HG03439 (cell line): ENCODE results near the gene JMJD1C.
"Not testable (repeated sequence)": the region's sequence is repeated elsewhere in the genome, so short reads cannot be mapped to it uniquely, and the experiment has no call there.

Experiments
- ATAC-seq: cut with Tn5 transposase; IDR thresholded peaks from one replicate; pipeline ENCODE4 v1.9.1; 2021; ENCODE audit warnings: mild to moderate bottlenecking, moderate library complexity; ENCODE audit not compliant: unreplicated experiment

JMJD1C gene

GRCh38 chr10:63262430-63263073 is 203.2 kb downstream of the JMJD1C start:
- ATAC-seq = no peak

GRCh38 chr10:63261496-63261895 is 204.3 kb downstream of the JMJD1C start:
- no peak for ATAC-seq

- ATAC-seq = no peak
These were observed 204.9 kb downstream of the JMJD1C start for GRCh38 chr10:63260860-63261251.

- no peak for ATAC-seq
These were observed 205.5 kb downstream of the JMJD1C start for GRCh38 chr10:63260103-63260859.

GRCh38 chr10:63258920-63259678 is 206.7 kb downstream of the JMJD1C start:
- ATAC-seq = no peak

GRCh38 chr10:63257778-63258177 is 208.0 kb downstream of the JMJD1C start:
- no peak for ATAC-seq

- no peak for ATAC-seq
These were observed 209.6 kb downstream of the JMJD1C start for GRCh38 chr10:63256009-63256773.

GRCh38 chr10:63255316-63255715 is 210.5 kb downstream of the JMJD1C start:
- ATAC-seq = no peak

- no peak for ATAC-seq
These were observed 212.7 kb downstream of the JMJD1C start for GRCh38 chr10:63253040-63253439.

- ATAC-seq = no peak
These were observed 213.5 kb downstream of the JMJD1C start for GRCh38 chr10:63252095-63252762.

GRCh38 chr10:63250032-63250431 is 215.7 kb downstream of the JMJD1C start:
- ATAC-seq = no peak

- ATAC-seq = no peak
These were observed 218.0 kb downstream of the JMJD1C start for GRCh38 chr10:63247771-63248170.

- ATAC-seq = no peak
These were observed 219.4 kb downstream of the JMJD1C start for GRCh38 chr10:63246356-63246755.

GRCh38 chr10:63241841-63242281 is 223.9 kb downstream of the JMJD1C start:
- ATAC-seq = no peak

GRCh38 chr10:63240807-63241206 is 225.0 kb downstream of the JMJD1C start:
- ATAC-seq = no peak

- no peak for ATAC-seq
These were observed 227.3 kb downstream of the JMJD1C start for GRCh38 chr10:63238501-63238900.

- no peak for ATAC-seq
These were observed 228.4 kb downstream of the JMJD1C start for GRCh38 chr10:63237396-63237795.

GRCh38 chr10:63236113-63236935 is 229.5 kb downstream of the JMJD1C start:
- ATAC-seq = peak; percentile 86

- ATAC-seq = not testable (repeated sequence)
These were observed 230.6 kb downstream of the JMJD1C start for GRCh38 chr10:63235136-63235535.

GRCh38 chr10:63229161-63229560 is 236.6 kb downstream of the JMJD1C start:
- no peak for ATAC-seq
